PC-9 (cell line): Measurements from ENCODE around the gene SBF1. TPM values are rescaled to one million over a fixed set of nuclear protein-coding genes. Genes with fewer than 3 reads are reported as not detected.

Source experiments
- BruUV-seq: library from RNA; stranded (reverse); fragments of 400-500 nt; replicated peaks from 2 replicates; lab custom pipeline; 2021; lab: Mats Ljungman, UMichigan
- CTCF ChIA-PET: fragments of 300-600 bp; sonication (Branson Sonifier 250); formaldehyde crosslinking; loops from one replicate; lab custom pipeline; 2022; ENCODE audit warnings: antibody characterized with exemption; lab: Charles Lee
- POLR2A ChIA-PET: fragments of 300-600 bp; sonication (Branson Sonifier 250); formaldehyde crosslinking; loops from one replicate; lab custom pipeline; 2022; ENCODE audit warnings: antibody characterized with exemption; ENCODE audit not compliant: unreplicated experiment; lab: Charles Lee
- DNase-seq, 2 experiments: peaks; one replicate each; pipeline versions ENCODE4 v3.0.0 to v3.0.0-alpha.2; 2015 to 2022; ENCODE audit warnings: mixed read lengths in 1 of 2
- H2AFZ ChIP-seq: fragments of 200-600 bp; sonication (generic); 2 replicates; pipeline ENCODE4 v1.8.1; 2017; ENCODE audit warnings: antibody characterized with exemption
- H3F3A ChIP-seq: fragments of 200-600 bp; sonication (generic); 2 replicates; pipeline ENCODE4 v1.8.1; 2017; ENCODE audit warnings: antibody characterized with exemption, mild to moderate bottlenecking, low read depth; ENCODE audit not compliant: insufficient read depth
- H3K27ac ChIP-seq: fragments of 200-600 bp; sonication (generic); 2 replicates; pipeline ENCODE4 v1.6.1; 2016; ENCODE audit warnings: mixed run types
- H3K27me3 ChIP-seq: fragments of 200-600 bp; sonication (generic); 2 replicates; pipeline ENCODE4 v1.6.1; 2016; ENCODE audit warnings: low read depth, mixed run types; ENCODE audit not compliant: insufficient read depth
- H3K36me3 ChIP-seq: fragments of 200-600 bp; sonication (generic); 2 replicates; pipeline ENCODE4 v1.6.1; 2016; ENCODE audit warnings: low read depth, mixed run types
- H3K4me1 ChIP-seq: fragments of 200-600 bp; sonication (generic); replicated peaks from 2 replicates; pipeline ENCODE4 v1.6.1; 2016; ENCODE audit warnings: mixed run types; ENCODE audit not compliant: insufficient read depth
- H3K4me2 ChIP-seq: fragments of 200-600 bp; sonication (generic); 2 replicates; pipeline ENCODE4 v1.6.1; 2017; ENCODE audit warnings: mixed run types
- H3K4me3 ChIP-seq: fragments of 200-600 bp; sonication (generic); 2 replicates; pipeline ENCODE4 v1.6.1; 2016; ENCODE audit warnings: mixed run types
- H3K79me2 ChIP-seq: fragments of 200-600 bp; sonication (generic); 2 replicates; pipeline ENCODE4 v1.6.1; 2017; ENCODE audit warnings: low read depth, mixed run types
- H3K9me2 ChIP-seq: fragments of 200-600 bp; sonication (generic); 2 replicates; pipeline ENCODE4 v1.8.1; 2017; ENCODE audit warnings: mild to moderate bottlenecking; ENCODE audit not compliant: insufficient read depth
- H3K9me3 ChIP-seq: fragments of 200-600 bp; sonication (generic); 2 replicates; pipeline ENCODE4 v1.8.1; 2016; ENCODE audit warnings: low read depth; ENCODE audit not compliant: insufficient read depth
- H4K20me1 ChIP-seq: fragments of 200-600 bp; sonication (generic); 2 replicates; pipeline ENCODE4 v1.8.1; 2017; ENCODE audit not compliant: insufficient read depth
- CTCF ChIP-seq: fragments of 200-600 bp; sonication (generic); conservative IDR thresholded peaks from 2 replicates; pipeline ENCODE4 v1.6.1; 2017; ENCODE audit warnings: mixed run types, antibody characterized with exemption, mild to moderate bottlenecking, moderate library complexity
- EZH2 ChIP-seq: fragments of 200-600 bp; sonication (generic); IDR thresholded peaks from 2 replicates; pipeline ENCODE4 v1.8.0; 2017; ENCODE audit warnings: antibody characterized with exemption, low read depth
- intact Hi-C: fragments of 100-400 bp; cut with micrococcal nuclease; formaldehyde crosslinking; loops from one replicate; pipeline ENCODE4 v1.10.0; 2022; ENCODE audit not compliant: unreplicated experiment
- total RNA-seq: library from RNA; stranded (reverse); gene quantifications from 2 replicates; pipeline ENCODE4 v1.2.3, GENCODE V29; 2021

Gene SBF1
- total RNA-seq, 1 experiment from 2014 or later, result 85.2 TPM

DNA sequence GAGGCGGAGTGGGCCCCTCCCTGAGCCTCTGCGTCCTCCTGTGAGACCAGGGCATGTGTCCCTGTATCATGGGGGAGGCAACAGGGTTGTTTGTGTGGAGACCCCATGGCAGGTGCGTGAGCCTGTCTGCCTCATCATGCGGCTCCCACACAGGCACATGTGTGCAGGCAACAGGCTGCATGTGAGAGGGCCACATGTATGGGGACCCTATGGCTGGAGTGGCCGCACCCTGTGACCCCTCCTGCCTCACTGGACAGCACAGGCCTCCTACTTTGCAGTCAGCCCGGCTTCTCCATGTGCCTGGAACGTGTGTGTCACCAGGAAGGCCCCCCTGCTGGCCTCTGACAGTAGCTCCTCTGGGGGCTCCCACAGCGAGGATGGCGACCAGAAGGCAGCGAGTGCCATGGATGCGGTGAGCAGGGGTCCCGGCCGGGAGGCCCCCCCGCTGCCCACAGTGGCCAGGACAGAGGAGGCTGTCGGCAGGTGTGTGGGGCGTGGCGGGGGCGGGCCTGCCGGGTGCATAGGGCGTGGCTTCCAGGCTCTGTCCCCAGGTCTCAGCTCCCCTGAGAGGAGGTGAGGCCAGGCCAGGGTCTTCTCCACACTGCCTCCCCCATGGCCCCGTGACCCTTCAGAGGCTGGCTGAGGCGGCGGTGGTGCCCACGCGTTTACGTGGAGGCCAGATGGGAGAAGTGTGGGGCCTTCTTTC is 34.1 kb downstream of the SBF1 start:
- no peaks in the 10 kb centered on the region for H3K27me3 ChIP-seq
- H3K4me1 ChIP-seq, result peaks cover 14% of the 10 kb centered on the region
- ChIA-PET POLR2A (no interaction called here), CTCF (no interaction called here)
- H3K4me2 ChIP-seq, result no peak overlapping the region
- no peaks in the 10 kb centered on the region for H3K9me3 ChIP-seq
- peaks cover 44% of the 10 kb centered on the region for H4K20me1 ChIP-seq
- H3K79me2 ChIP-seq, result no peaks in the 10 kb centered on the region
- intact Hi-C loops, result loop anchor here (5.0 kb wide), 1 partner anchor 57 kb away; no protein-coding TSS in a partner anchor
- H3F3A ChIP-seq, result peaks cover 40% of the 10 kb centered on the region
- TF ChIP-seq EZH2, result no peak
- no peak for TF ChIP-seq CTCF
- DNase-seq, result no peak
- H3K9me2 ChIP-seq, result no peaks in the 10 kb centered on the region
- no peak overlapping the region for H2AFZ ChIP-seq
- BruUV-seq, result no TSS peak
- peaks cover 23% of the 10 kb centered on the region; the same call in 1 of the 2 replicates for H3K36me3 ChIP-seq
- H3K4me3 ChIP-seq, result no peak overlapping the region
- no peak overlapping the region for H3K27ac ChIP-seq

DNA sequence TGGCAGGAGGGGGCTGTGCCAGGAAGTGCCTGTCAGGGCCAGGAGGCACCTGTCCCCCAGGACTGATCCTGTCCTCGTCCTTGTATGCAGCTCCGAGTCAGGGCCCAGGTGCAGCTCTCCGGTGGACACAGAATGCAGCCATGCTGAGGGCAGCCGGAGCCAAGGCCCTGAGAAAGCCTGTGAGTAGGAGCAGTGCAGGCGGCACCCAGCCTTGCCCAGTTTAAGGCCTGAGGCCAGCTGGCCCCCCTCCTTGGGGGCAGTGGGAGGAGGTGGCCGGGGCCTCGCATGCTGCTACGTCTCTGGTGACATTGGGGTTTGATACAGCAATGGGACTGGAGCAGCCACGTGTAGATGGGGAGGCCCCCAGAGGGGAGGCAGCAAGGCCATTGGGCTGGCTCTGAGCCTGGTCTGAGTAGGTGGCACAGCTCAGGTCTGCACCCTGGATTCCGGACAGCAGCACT is 34.9 kb downstream of the SBF1 start:
- H3K27me3 ChIP-seq, result no peaks in the 10 kb centered on the region
- DNase-seq, result no peak
- ChIA-PET POLR2A (no interaction called here), CTCF (no interaction called here)
- H3K9me3 ChIP-seq, result no peaks in the 10 kb centered on the region
- H3F3A ChIP-seq, result peaks cover 32% of the 10 kb centered on the region
- no peak for TF ChIP-seq EZH2
- no peaks in the 10 kb centered on the region for H3K9me2 ChIP-seq
- no TSS peak for BruUV-seq
- no peak overlapping the region for H2AFZ ChIP-seq
- no peak overlapping the region for H3K4me2 ChIP-seq
- no peak overlapping the region for H3K27ac ChIP-seq
- no peak overlapping the region for H3K4me3 ChIP-seq
- peaks cover 21% of the 10 kb centered on the region; the same call in 1 of the 2 replicates for H3K36me3 ChIP-seq
- no peaks in the 10 kb centered on the region for H3K79me2 ChIP-seq
- intact Hi-C loops, result loop anchor here (5.0 kb wide), 1 partner anchor 57 kb away; no protein-coding TSS in a partner anchor
- H4K20me1 ChIP-seq, result peaks cover 36% of the 10 kb centered on the region
- peaks cover 11% of the 10 kb centered on the region for H3K4me1 ChIP-seq

DNA sequence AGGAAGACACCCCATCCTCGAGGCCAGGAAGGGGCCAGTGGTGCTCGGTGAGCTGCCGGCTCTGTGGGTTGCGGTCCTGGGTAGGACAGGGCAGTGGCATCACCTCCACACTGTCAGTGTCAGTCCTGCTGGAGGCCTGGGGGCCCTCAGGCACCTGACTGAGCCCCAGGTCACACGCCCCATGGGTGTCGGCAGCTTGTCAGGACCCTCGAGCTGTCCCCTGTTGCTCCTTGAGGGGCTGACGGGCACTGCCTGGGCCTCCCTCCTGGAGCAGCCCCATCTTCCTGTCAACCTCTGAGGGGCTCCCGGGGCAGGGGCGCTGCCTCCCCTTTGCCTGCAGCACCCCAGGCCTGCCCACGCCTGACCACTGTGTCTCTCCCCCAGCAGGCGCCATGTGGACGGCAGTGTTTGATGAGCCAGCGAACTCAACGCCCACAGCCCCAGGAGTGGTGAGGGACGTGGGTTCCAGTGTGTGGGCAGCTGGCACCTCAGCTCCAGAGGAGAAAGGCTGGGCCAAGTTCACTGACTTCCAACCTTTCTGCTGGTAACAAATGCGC is 35.4 kb downstream of the SBF1 start:
- ChIA-PET POLR2A (no interaction called here), CTCF (no interaction called here)
- H3K36me3 ChIP-seq, result peaks cover 19% of the 10 kb centered on the region; the same call in 1 of the 2 replicates
- H2AFZ ChIP-seq, result no peak overlapping the region
- no peak overlapping the region for H3K4me2 ChIP-seq
- no peaks in the 10 kb centered on the region for H3K9me2 ChIP-seq
- no peak overlapping the region for H3K27ac ChIP-seq
- H3K27me3 ChIP-seq, result no peaks in the 10 kb centered on the region
- BruUV-seq, result no TSS peak
- TF ChIP-seq CTCF (no peak), EZH2 (no peak)
- H3K4me3 ChIP-seq, result no peak overlapping the region
- H3K9me3 ChIP-seq, result no peaks in the 10 kb centered on the region
- H3F3A ChIP-seq, result peaks cover 27% of the 10 kb centered on the region; the same call in 1 of the 2 replicates
- H4K20me1 ChIP-seq, result peaks cover 31% of the 10 kb centered on the region
- no peak for DNase-seq
- intact Hi-C loops, result no loop called here
- H3K79me2 ChIP-seq, result no peaks in the 10 kb centered on the region
- peaks cover 6% of the 10 kb centered on the region for H3K4me1 ChIP-seq
